HCT116 (cell line): ENCODE data around the gene CDH4. TPM values are rescaled to one million over a fixed set of nuclear protein-coding genes. Genes with fewer than 3 reads are reported as not detected.

ENCODE experiments used
- ATAC-seq: fragments of 200-7000 bp; cut with Tn5 transposase; 2 replicates; pipeline ENCODE4 v1.9.1; 2020; ENCODE audit warnings: mild to moderate bottlenecking, moderate library complexity
- BruUV-seq: library from RNA; stranded (reverse); fragments of 400-500 nt; replicated peaks from 2 replicates; lab custom pipeline; 2021; lab: Mats Ljungman, UMichigan
- CTCF ChIA-PET: fragments of 300-600 bp; sonication (Branson Sonifier 250); formaldehyde crosslinking; loops from one replicate; lab custom pipeline; 2021; ENCODE audit warnings: antibody characterized with exemption; lab: Charles Lee
- POLR2A ChIA-PET: fragments of 300-600, 350-600 bp; sonication (Branson Sonifier 250); formaldehyde crosslinking; loops from one replicate; lab custom pipeline; 2021; ENCODE audit warnings: antibody characterized with exemption; lab: Charles Lee
- RAD21 ChIA-PET, 2 experiments: fragments of 300-600 bp; sonication (Branson Sonifier 250); formaldehyde crosslinking; loops; one replicate each; lab custom pipeline; 2023; ENCODE audit warnings: low total read pairs in 2 of 2; ENCODE audit not compliant: uncharacterized antibody in 2 of 2, unreplicated experiment in 2 of 2, low non-redundant PET in 1 of 2; lab: Charles Lee
- DNase-seq: peaks from one replicate; pipeline ENCODE4 v3.0.0-alpha.2; 2010; ENCODE audit warnings: low read depth, low spot score
- H2AFZ ChIP-seq: fragments of 200-600 bp; shearing (Covaris generic), sonication (generic); 2 replicates; pipeline ENCODE4 v1.6.1; 2017; ENCODE audit warnings: low read depth, mixed run types, mixed read lengths, antibody characterized with exemption, low read length; ENCODE audit not compliant: poor library complexity, severe bottlenecking
- H3K27ac ChIP-seq: 2 replicates; pipeline ENCODE4 v1.5.1; 2012; ENCODE audit warnings: low read depth, low read length
- H3K27me3 ChIP-seq: fragments of 200-600 bp; sonication (generic); 2 replicates; pipeline ENCODE4 v1.6.1; 2016; ENCODE audit warnings: mixed run types, low read length, mixed read lengths; ENCODE audit not compliant: insufficient read depth
- H3K36me3 ChIP-seq, 2 experiments: fragments of 200-500 bp in 1 of 2; fragments of 200-600 bp in 1 of 2; sonication (Bioruptor generic) in 1 of 2; sonication (generic) in 1 of 2; 2 replicates each; pipeline versions ENCODE4 v1.5.1 to v1.6.1; 2014 to 2016; ENCODE audit warnings: low read length in 2 of 2, inconsistent platforms in 1 of 2, mixed read lengths in 1 of 2, mixed run types in 1 of 2; ENCODE audit not compliant: insufficient read depth in 2 of 2, control insufficient read depth in 1 of 2
- H3K4me1 ChIP-seq, 2 experiments: fragments of 200-600 bp in 1 of 2; sonication (generic) in 1 of 2; 2 replicates each; pipeline versions ENCODE4 v1.5.1 to v1.6.1; 2012 to 2017; ENCODE audit warnings: low read length in 2 of 2, inconsistent platforms in 1 of 2, mild to moderate bottlenecking in 1 of 2, mixed read lengths in 1 of 2, mixed run types in 1 of 2, moderate library complexity in 1 of 2; ENCODE audit not compliant: insufficient read depth in 2 of 2, control insufficient read depth in 1 of 2
- H3K4me2 ChIP-seq: fragments of 200-600 bp; sonication (generic); 2 replicates; pipeline ENCODE4 v1.6.1; 2017; ENCODE audit warnings: mixed run types, low read length, mixed read lengths
- H3K4me3 ChIP-seq, 2 experiments: fragments of 200-600 bp in 1 of 2; sonication (generic) in 1 of 2; replicated peaks in 1 of 2; 2 replicates each; pipeline ENCODE4 v1.5.1; 2011 to 2016; ENCODE audit warnings: low read length in 2 of 2, control low read depth in 1 of 2, low read depth in 1 of 2, mild to moderate bottlenecking in 1 of 2, mixed read lengths in 1 of 2, mixed run types in 1 of 2
- H3K79me2 ChIP-seq: fragments of 200-600 bp; sonication (generic); 2 replicates; pipeline ENCODE4 v1.6.1; 2017; ENCODE audit warnings: mild to moderate bottlenecking, mixed run types, low read length, moderate library complexity, mixed read lengths; ENCODE audit not compliant: insufficient read depth
- H3K9ac ChIP-seq: fragments of 200-600 bp; sonication (generic); 2 replicates; pipeline ENCODE4 v1.6.1; 2016; ENCODE audit warnings: low read length, mixed read lengths
- H3K9me2 ChIP-seq: fragments of 200-600 bp; sonication (generic), shearing (Covaris generic); 2 replicates; pipeline ENCODE4 v1.6.1; 2017; ENCODE audit warnings: mixed run types, mild to moderate bottlenecking, moderate library complexity; ENCODE audit not compliant: insufficient read depth
- H3K9me3 ChIP-seq, 2 experiments: fragments of 200-500 bp in 1 of 2; fragments of 200-600 bp in 1 of 2; sonication (Bioruptor generic) in 1 of 2; sonication (generic) in 1 of 2; 2 replicates each; pipeline ENCODE4 v1.6.1; 2014 to 2017; ENCODE audit warnings: low read length in 2 of 2, mixed read lengths in 2 of 2, inconsistent platforms in 1 of 2, low read depth in 1 of 2, mild to moderate bottlenecking in 1 of 2, mixed run types in 1 of 2, moderate library complexity in 1 of 2; ENCODE audit not compliant: control insufficient read depth in 1 of 2, insufficient read depth in 1 of 2
- H4K20me1 ChIP-seq: fragments of 200-600 bp; sonication (generic), shearing (Covaris generic); 2 replicates; pipeline ENCODE4 v1.6.1; 2017; ENCODE audit warnings: mixed run types, mild to moderate bottlenecking, moderate library complexity; ENCODE audit not compliant: insufficient read depth
- CEBPB ChIP-seq: IDR thresholded peaks from 2 replicates; pipeline ENCODE4 v1.6.1; 2012; ENCODE audit warnings: low read depth
- EGR1 ChIP-seq: IDR thresholded peaks from 2 replicates; pipeline ENCODE4 v1.6.1; 2012; ENCODE audit warnings: low read depth
- ELF1 ChIP-seq: IDR thresholded peaks from 2 replicates; pipeline ENCODE4 v1.6.1; 2012; ENCODE audit warnings: low read depth, borderline replicate concordance
- EZH2phosphoT487 ChIP-seq: fragments of 200-600 bp; IDR thresholded peaks from 2 replicates; pipeline ENCODE4 v1.6.1; 2018; ENCODE audit warnings: antibody characterized with exemption, borderline replicate concordance
- FOSL1 ChIP-seq: IDR thresholded peaks from 2 replicates; pipeline ENCODE4 v1.6.1; 2012; ENCODE audit warnings: low read depth
- JUND ChIP-seq: IDR thresholded peaks from 2 replicates; pipeline ENCODE4 v1.6.1; 2012
- POLR2A ChIP-seq: IDR thresholded peaks from 2 replicates; pipeline ENCODE4 v1.7.0; 2011; ENCODE audit warnings: borderline replicate concordance; ENCODE audit not compliant: insufficient read depth, insufficient read length; ENCODE audit errors: extremely low read depth
- SIN3A ChIP-seq: IDR thresholded peaks from 2 replicates; pipeline ENCODE4 v1.6.1; 2012; ENCODE audit warnings: low read depth
- SP1 ChIP-seq: IDR thresholded peaks from 2 replicates; pipeline ENCODE4 v1.6.1; 2012; ENCODE audit warnings: low read depth
- SRF ChIP-seq: IDR thresholded peaks from 2 replicates; pipeline ENCODE4 v1.6.1; 2012; ENCODE audit warnings: low read depth
- TCF7L2 ChIP-seq: IDR thresholded peaks from 2 replicates; pipeline ENCODE4 v1.7.0; 2011; ENCODE audit warnings: borderline replicate concordance, inconsistent platforms; ENCODE audit not compliant: insufficient read depth, insufficient read length; ENCODE audit errors: extremely low read depth
- ZFX ChIP-seq: fragments of 450-650 bp; IDR thresholded peaks from 2 replicates; pipeline ENCODE4 v1.6.1; 2017
- ZNF274 ChIP-seq: fragments of 200-500 bp; sonication (Bioruptor generic); IDR thresholded peaks from 2 replicates; pipeline ENCODE4 v1.6.1; 2014; ENCODE audit warnings: mild to moderate bottlenecking, low read depth, low read length, inconsistent platforms
- intact Hi-C: fragments of 100-400 bp; cut with micrococcal nuclease; formaldehyde crosslinking; loops from 2 replicates; pipeline ENCODE4 v1.10.0; 2022
- total RNA-seq: library from RNA; stranded (reverse); gene quantifications from one replicate; pipeline ENCODE4 v1.2.1, GENCODE V29; 2021; ENCODE audit not compliant: unreplicated experiment
- TF ChIP-seq, protein P1 (sequence below): IDR thresholded peaks from 2 replicates; pipeline ENCODE4 v1.6.1; 2011; ENCODE audit warnings: mild to moderate bottlenecking, low read length, moderate library complexity; ENCODE audit not compliant: insufficient replicate concordance; ENCODE audit errors: extremely low read depth
- TF ChIP-seq, protein P2 (sequence below): IDR thresholded peaks from 2 replicates; pipeline ENCODE4 v1.6.1; 2012; ENCODE audit warnings: low read depth

The CDH4 gene
- total RNA-seq, 1 experiment from 2014 or later, result not detected

DNA sequence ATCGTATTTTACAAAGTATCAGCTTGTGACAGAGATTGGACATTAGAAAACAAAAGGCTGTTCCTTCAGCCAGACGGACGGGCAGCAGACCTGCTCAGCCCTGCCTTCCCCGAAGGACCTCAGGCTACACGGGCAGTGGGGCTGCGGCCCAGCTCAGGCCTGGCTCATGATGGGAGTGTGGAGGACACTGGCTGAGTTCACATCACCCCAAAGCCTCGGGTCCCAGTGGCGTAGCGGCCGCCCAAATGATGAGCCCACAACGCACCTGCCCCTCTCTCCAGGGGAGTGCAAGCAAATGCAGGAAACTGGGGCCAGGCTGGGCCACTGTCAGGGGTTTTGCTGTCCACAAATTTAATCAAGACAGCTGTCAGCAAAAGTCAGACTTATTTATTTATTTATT, 456.8 kb downstream of the CDH4 start:
- CTCF ChIA-PET, result no interaction called here
- Histone ChIP-seq H3K4me2 (no peak overlapping the region), H3K4me1 (no peaks in the 10 kb centered on the region), H2AFZ (no peak overlapping the region), H3K36me3 (no peaks in the 10 kb centered on the region), H3K4me3 (no peak overlapping the region), H3K9me2 (no peaks in the 10 kb centered on the region), H3K79me2 (no peaks in the 10 kb centered on the region), H3K27ac (no peak overlapping the region), H4K20me1 (no peaks in the 10 kb centered on the region), H3K9me3 (no peaks in the 10 kb centered on the region), H3K27me3 (0 out of 2 replicates have a peak, but pooled peaks cover 7% of the 10 kb centered on the region), H3K9ac (no peak overlapping the region)
- no peak for ATAC-seq
- POLR2A ChIA-PET, result no interaction called here
- BruUV-seq, result no TSS peak
- RAD21 ChIA-PET, result no interaction called here
- DNase-seq, result no peak
- TF ChIP-seq, protein P1, sequence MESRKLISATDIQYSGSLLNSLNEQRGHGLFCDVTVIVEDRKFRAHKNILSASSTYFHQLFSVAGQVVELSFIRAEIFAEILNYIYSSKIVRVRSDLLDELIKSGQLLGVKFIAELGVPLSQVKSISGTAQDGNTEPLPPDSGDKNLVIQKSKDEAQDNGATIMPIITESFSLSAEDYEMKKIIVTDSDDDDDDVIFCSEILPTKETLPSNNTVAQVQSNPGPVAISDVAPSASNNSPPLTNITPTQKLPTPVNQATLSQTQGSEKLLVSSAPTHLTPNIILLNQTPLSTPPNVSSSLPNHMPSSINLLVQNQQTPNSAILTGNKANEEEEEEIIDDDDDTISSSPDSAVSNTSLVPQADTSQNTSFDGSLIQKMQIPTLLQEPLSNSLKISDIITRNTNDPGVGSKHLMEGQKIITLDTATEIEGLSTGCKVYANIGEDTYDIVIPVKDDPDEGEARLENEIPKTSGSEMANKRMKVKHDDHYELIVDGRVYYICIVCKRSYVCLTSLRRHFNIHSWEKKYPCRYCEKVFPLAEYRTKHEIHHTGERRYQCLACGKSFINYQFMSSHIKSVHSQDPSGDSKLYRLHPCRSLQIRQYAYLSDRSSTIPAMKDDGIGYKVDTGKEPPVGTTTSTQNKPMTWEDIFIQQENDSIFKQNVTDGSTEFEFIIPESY, result no peak
- TF ChIP-seq JUND (no peak), ZNF274 (no peak), ELF1 (no peak), POLR2A (no peak), EGR1 (no peak), FOSL1 (no peak)
- intact Hi-C loops, result no loop called here

DNA sequence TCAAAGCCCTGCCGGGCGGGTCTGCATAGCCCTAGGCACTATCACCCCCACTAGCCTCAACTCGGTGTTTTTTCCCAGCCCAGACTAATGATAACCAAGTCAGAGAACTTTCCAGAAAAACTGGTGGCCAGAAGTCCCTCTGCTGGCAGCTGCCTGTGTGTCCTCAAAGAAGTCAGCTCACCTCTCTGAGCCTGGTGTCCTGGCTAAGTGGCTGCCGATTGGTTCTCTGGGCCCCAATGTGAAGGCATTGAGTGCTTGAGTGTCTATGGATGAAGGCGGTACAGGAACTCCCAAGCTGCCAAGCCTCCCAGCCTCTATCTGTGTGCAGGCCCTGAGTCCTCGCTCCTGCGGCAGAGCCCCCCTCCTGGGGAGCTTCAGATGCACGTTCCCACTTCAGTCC, 458.0 kb downstream of the CDH4 start:
- no peak for DNase-seq
- Histone ChIP-seq H3K9me3 (no peaks in the 10 kb centered on the region), H4K20me1 (no peaks in the 10 kb centered on the region), H3K4me3 (no peak overlapping the region), H3K9me2 (no peaks in the 10 kb centered on the region), H3K9ac (no peak overlapping the region), H3K79me2 (no peaks in the 10 kb centered on the region), H2AFZ (no peak overlapping the region), H3K27ac (no peak overlapping the region), H3K4me1 (no peaks in the 10 kb centered on the region), H3K4me2 (no peak overlapping the region), H3K27me3 (0 out of 2 replicates have a peak, but pooled peaks cover 3% of the 10 kb centered on the region), H3K36me3 (no peaks in the 10 kb centered on the region)
- RAD21 ChIA-PET, result no interaction called here
- POLR2A ChIA-PET, result no interaction called here
- intact Hi-C loops, result no loop called here
- CTCF ChIA-PET, result no interaction called here
- BruUV-seq, result no TSS peak
- ATAC-seq, result no peak
- TF ChIP-seq SIN3A, result no peak
- no peak for TF ChIP-seq CEBPB
- no peak for TF ChIP-seq EZH2phosphoT487
- TF ChIP-seq ZFX, result no peak
- TF ChIP-seq SP1, result no peak
- TF ChIP-seq, protein P2, sequence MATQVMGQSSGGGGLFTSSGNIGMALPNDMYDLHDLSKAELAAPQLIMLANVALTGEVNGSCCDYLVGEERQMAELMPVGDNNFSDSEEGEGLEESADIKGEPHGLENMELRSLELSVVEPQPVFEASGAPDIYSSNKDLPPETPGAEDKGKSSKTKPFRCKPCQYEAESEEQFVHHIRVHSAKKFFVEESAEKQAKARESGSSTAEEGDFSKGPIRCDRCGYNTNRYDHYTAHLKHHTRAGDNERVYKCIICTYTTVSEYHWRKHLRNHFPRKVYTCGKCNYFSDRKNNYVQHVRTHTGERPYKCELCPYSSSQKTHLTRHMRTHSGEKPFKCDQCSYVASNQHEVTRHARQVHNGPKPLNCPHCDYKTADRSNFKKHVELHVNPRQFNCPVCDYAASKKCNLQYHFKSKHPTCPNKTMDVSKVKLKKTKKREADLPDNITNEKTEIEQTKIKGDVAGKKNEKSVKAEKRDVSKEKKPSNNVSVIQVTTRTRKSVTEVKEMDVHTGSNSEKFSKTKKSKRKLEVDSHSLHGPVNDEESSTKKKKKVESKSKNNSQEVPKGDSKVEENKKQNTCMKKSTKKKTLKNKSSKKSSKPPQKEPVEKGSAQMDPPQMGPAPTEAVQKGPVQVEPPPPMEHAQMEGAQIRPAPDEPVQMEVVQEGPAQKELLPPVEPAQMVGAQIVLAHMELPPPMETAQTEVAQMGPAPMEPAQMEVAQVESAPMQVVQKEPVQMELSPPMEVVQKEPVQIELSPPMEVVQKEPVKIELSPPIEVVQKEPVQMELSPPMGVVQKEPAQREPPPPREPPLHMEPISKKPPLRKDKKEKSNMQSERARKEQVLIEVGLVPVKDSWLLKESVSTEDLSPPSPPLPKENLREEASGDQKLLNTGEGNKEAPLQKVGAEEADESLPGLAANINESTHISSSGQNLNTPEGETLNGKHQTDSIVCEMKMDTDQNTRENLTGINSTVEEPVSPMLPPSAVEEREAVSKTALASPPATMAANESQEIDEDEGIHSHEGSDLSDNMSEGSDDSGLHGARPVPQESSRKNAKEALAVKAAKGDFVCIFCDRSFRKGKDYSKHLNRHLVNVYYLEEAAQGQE, result no peak
- no peak for TF ChIP-seq SRF
- no peak for TF ChIP-seq TCF7L2
